BJ (cell line): ENCODE measurements around the gene SLIT1. TPM values are rescaled to one million over a fixed set of nuclear protein-coding genes. Genes with fewer than 3 reads are reported as not detected.

Experiments used
- CTCF ChIA-PET: fragments of 350-600 bp; formaldehyde crosslinking; extraction: SDS; loops from one replicate; lab custom pipeline; 2021; ENCODE audit warnings: antibody characterized with exemption, inconsistent platforms; lab: Yijun Ruan, JAX
- POLR2A ChIA-PET: fragments of 300-600 bp; sonication (Branson Sonifier 250); formaldehyde crosslinking; extraction: SDS; loops from one replicate; lab custom pipeline; 2021; ENCODE audit warnings: antibody characterized with exemption; lab: Charles Lee
- DNase-seq: peaks from one replicate; pipeline ENCODE4 v3.0.0-alpha.2; 2011; ENCODE audit warnings: low read depth
- H3K27me3 ChIP-seq: 2 replicates; pipeline ENCODE4 v1.6.0; 2011; ENCODE audit warnings: low read length; ENCODE audit not compliant: control insufficient read depth, insufficient read depth
- H3K36me3 ChIP-seq: 2 replicates; pipeline ENCODE4 v1.5.1; 2011; ENCODE audit warnings: low read length; ENCODE audit not compliant: control insufficient read depth, insufficient read depth
- H3K4me3 ChIP-seq: 2 replicates; pipeline ENCODE4 v1.5.1; 2011; ENCODE audit warnings: low read depth, mild to moderate bottlenecking, control low read depth, low read length
- CTCF ChIP-seq: IDR thresholded peaks from 2 replicates; pipeline ENCODE4 v1.5.1; 2011; ENCODE audit warnings: low read depth, mild to moderate bottlenecking, control low read depth, inconsistent platforms, low read length, moderate library complexity; ENCODE audit not compliant: insufficient read depth
- polyA plus RNA-seq: library from polyadenylated mRNA; depleted of rRNA; stranded (reverse); fragments of >200 nt; gene quantifications from 2 replicates; pipeline ENCODE4 v1.2.3, GENCODE V29; 2011

The SLIT1 gene
- polyA plus RNA-seq, 1 experiment = 0.02 TPM

- ChIA-PET POLR2A (no interaction called here), CTCF (interaction anchor here (1.4 to 1.6 kb wide), 2 partner anchors 9 to 11 kb away, joined by 3 to 14 read pairs; no protein-coding TSS in a partner anchor)
- DNase-seq = no peak
- Histone ChIP-seq H3K4me3 (no peak overlapping the region), H3K36me3 (no peaks in the 10 kb centered on the region), H3K27me3 (peaks cover 9% of the 10 kb centered on the region)
- no peak for TF ChIP-seq CTCF
Observed at GRCh38 chr10:97046456-97047082, 139.2 kb downstream of the SLIT1 start.

DNA sequence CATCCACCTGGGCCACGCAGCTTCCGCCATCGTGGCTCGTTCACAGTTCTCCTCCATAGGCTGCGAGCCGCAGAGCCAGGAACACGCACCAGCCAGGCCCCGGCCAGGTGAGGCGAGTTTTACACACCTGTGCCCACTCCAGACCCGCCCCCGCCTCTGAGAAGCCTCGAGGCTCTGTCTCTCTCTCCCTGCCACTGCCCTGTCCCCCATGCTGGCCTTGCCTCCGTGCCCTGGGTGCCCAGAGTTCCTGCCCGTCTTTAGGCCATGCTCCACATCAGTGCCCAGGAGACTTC, 142.2 kb downstream of the SLIT1 start:
- Histone ChIP-seq H3K36me3 (no peaks in the 10 kb centered on the region), H3K27me3 (peaks cover 13% of the 10 kb centered on the region), H3K4me3 (no peak overlapping the region)
- POLR2A ChIA-PET = no interaction called here
- no peak for TF ChIP-seq CTCF
- CTCF ChIA-PET = no interaction called here
- DNase-seq = no peak

DNA sequence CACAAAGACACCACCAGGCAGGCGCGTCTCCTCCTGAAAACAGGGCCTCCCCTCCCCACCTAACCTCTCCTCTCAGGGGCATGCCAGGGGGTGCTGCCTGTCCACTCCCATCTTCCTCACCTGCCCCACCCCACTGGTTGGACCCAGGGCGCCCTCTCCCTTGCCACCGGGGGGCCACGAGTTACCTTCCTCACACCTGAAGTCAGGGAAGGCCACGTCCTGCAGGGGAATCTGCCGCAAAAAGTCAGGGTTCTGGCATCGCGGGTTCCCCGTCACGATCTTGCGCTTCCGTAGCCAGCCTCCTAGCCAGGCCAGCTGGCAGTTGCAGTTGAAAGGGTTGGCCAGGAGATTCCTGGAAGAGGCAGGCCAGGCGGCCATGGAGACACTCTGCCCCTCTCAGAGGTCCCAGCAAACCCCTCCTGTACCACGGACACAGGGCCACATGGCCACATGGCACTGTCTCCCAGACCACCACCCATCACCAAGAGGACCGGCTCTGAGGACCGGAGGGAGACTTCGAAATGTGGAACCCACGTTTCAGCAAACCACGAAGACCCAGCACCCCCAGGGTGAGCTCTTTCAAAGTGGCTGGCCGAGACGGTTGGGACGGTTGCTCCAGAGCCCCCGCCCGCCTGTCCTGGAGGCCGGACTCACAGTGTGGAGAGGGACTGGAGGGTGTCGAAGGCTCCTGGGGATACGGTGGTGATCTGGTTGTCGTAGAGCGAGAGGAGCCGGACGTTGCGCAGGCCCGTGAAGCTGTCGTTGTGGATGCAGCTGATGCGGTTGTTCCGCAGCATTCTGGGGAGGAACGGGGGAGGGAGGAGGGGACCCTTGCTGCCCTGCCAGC, 142.8 kb downstream of the SLIT1 start:
- Histone ChIP-seq H3K36me3 (no peaks in the 10 kb centered on the region), H3K27me3 (peaks cover 13% of the 10 kb centered on the region), H3K4me3 (no peak overlapping the region)
- POLR2A ChIA-PET = no interaction called here
- DNase-seq = no peak
- no peak for TF ChIP-seq CTCF
- CTCF ChIA-PET = no interaction called here

DNA sequence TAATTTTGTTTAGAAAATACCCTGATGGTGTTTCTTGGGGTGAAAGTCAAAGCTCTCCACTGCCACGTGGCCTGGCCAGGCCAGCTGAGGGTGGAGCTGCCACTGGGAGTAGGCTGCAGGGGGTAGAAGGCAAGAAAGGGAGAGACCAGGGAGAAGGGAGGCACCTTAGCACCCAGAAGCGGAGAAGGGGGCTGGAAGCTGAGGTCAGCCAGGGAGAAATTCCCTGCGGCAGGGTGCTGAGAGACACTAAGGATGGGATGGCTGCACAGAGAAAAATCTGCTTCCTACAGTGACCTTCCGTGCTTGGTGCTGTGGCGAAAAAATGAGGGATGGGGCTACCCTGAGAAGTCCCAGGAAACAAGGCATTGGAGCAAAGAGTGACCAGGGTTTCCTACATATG, 143.7 kb downstream of the SLIT1 start:
- DNase-seq = no peak
- POLR2A ChIA-PET = no interaction called here
- no peak overlapping the region for H3K4me3 ChIP-seq
- TF ChIP-seq CTCF = no peak
- H3K27me3 ChIP-seq = peaks cover 13% of the 10 kb centered on the region
- H3K36me3 ChIP-seq = no peaks in the 10 kb centered on the region
- CTCF ChIA-PET = interaction anchor here (0.7 to 1.0 kb wide), 3 partner anchors 31 to 169 kb away, joined by 3 to 7 read pairs (median 3); no protein-coding TSS in a partner anchor

GRCh38 chr10:97040706-97041105, 145.1 kb downstream of the SLIT1 start:
- ChIA-PET POLR2A (no interaction called here), CTCF (no interaction called here)
- no peak for DNase-seq
- Histone ChIP-seq H3K36me3 (no peaks in the 10 kb centered on the region), H3K27me3 (peaks cover 13% of the 10 kb centered on the region; the same call in 1 of the 2 replicates), H3K4me3 (no peak overlapping the region)
- no peak for TF ChIP-seq CTCF
